Upper lobe of left lung (tissue), 4 donors: ENCODE data around the gene TNFAIP2.

ENCODE experiments used
- EP300 ChIP-seq, 4 donors: sonication (generic); formaldehyde crosslinking; IDR thresholded peaks; one replicate each; pipeline ENCODE4 v1.5.1; 2017; ENCODE audit warnings: antibody characterized with exemption in 4 of 4, control low read depth in 2 of 4
- TF ChIP-seq, protein P1 (sequence below), 6 experiments: fragments of 450-650 bp in 4 of 6; fragments of 200-600 bp in 2 of 6; sonication (generic) in 2 of 6; IDR thresholded peaks; one replicate each; pipeline ENCODE4 v1.5.1; 2016 to 2019; ENCODE audit warnings: antibody characterized with exemption in 6 of 6

- TF ChIP-seq, protein P1, sequence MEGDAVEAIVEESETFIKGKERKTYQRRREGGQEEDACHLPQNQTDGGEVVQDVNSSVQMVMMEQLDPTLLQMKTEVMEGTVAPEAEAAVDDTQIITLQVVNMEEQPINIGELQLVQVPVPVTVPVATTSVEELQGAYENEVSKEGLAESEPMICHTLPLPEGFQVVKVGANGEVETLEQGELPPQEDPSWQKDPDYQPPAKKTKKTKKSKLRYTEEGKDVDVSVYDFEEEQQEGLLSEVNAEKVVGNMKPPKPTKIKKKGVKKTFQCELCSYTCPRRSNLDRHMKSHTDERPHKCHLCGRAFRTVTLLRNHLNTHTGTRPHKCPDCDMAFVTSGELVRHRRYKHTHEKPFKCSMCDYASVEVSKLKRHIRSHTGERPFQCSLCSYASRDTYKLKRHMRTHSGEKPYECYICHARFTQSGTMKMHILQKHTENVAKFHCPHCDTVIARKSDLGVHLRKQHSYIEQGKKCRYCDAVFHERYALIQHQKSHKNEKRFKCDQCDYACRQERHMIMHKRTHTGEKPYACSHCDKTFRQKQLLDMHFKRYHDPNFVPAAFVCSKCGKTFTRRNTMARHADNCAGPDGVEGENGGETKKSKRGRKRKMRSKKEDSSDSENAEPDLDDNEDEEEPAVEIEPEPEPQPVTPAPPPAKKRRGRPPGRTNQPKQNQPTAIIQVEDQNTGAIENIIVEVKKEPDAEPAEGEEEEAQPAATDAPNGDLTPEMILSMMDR (IDR thresholded peaks at IDR 0.05), result no peak
- no peak for TF ChIP-seq EP300 (IDR thresholded peaks at IDR 0.05)
These were observed 34.7 kb downstream of the TNFAIP2 start for GRCh38 chr14:103157969-103158368.
